GM18951 (cell line): ENCODE measurements around the gene GP1BB.
"Not testable (repeated sequence)": the region's sequence is repeated elsewhere in the genome, so short reads cannot be mapped to it uniquely, and the experiment has no call there.

Experiments used
- POLR2A ChIP-seq: IDR thresholded peaks from 4 replicates; pipeline ENCODE4 v1.6.1; 2011; ENCODE audit warnings: mild to moderate bottlenecking; ENCODE audit not compliant: insufficient read length, insufficient read depth; ENCODE audit errors: extremely low read depth
- in situ Hi-C: fragments of 300-500 bp; cut with MboI; formaldehyde crosslinking; loops from one replicate; pipeline ENCODE4 v1.12.0; 2022; ENCODE audit warnings: low sequenced_read_pairs, mixed read lengths, inconsistent platforms; ENCODE audit not compliant: unreplicated experiment

The GP1BB gene

GRCh38 chr22:19723232-19723982 lies at the start of gene GP1BB:
GP1BB (plus strand) TSS chr22:19723539; CDS start chr22:19723570, 31 bp downstream.
- TF ChIP-seq POLR2A, result no peak
- in situ Hi-C loops, result no loop called here

- no peak for TF ChIP-seq POLR2A
- in situ Hi-C loops, result no loop called here
Measured at GRCh38 chr22:19673660-19674059, 49.7 kb upstream of the GP1BB start.

- TF ChIP-seq POLR2A, result no peak
- in situ Hi-C loops, result no loop called here
Measured at GRCh38 chr22:19674129-19674928, 49.0 kb upstream of the GP1BB start.

- TF ChIP-seq POLR2A, result no peak
- in situ Hi-C loops, result no loop called here
Measured at GRCh38 chr22:19674929-19675253, 48.4 kb upstream of the GP1BB start.

GRCh38 chr22:19675428-19675827 lies 47.9 kb upstream of the GP1BB start:
- in situ Hi-C loops, result no loop called here
- no peak for TF ChIP-seq POLR2A

GRCh38 chr22:19676437-19676836 lies 46.9 kb upstream of the GP1BB start:
- in situ Hi-C loops, result not testable (repeated sequence)

- TF ChIP-seq POLR2A, result no peak
- in situ Hi-C loops, result no loop called here
Measured at GRCh38 chr22:19678949-19679521, 44.3 kb upstream of the GP1BB start.

GRCh38 chr22:19679522-19680101 lies 43.7 kb upstream of the GP1BB start:
- in situ Hi-C loops, result no loop called here
- no peak for TF ChIP-seq POLR2A

GRCh38 chr22:19680287-19680881 lies 43.0 kb upstream of the GP1BB start:
- in situ Hi-C loops, result no loop called here
- no peak for TF ChIP-seq POLR2A

GRCh38 chr22:19680911-19681862 lies 42.2 kb upstream of the GP1BB start:
- TF ChIP-seq POLR2A, result no peak
- in situ Hi-C loops, result no loop called here

- in situ Hi-C loops, result no loop called here
- no peak for TF ChIP-seq POLR2A
Measured at GRCh38 chr22:19681863-19682245, 41.5 kb upstream of the GP1BB start.

- in situ Hi-C loops, result no loop called here
- TF ChIP-seq POLR2A, result no peak
Measured at GRCh38 chr22:19686946-19687345, 36.4 kb upstream of the GP1BB start.

- TF ChIP-seq POLR2A, result no peak
- in situ Hi-C loops, result no loop called here
Measured at GRCh38 chr22:19687561-19688300, 35.6 kb upstream of the GP1BB start.
